Measurements from ENCODE around the gene MREG.

DNA sequence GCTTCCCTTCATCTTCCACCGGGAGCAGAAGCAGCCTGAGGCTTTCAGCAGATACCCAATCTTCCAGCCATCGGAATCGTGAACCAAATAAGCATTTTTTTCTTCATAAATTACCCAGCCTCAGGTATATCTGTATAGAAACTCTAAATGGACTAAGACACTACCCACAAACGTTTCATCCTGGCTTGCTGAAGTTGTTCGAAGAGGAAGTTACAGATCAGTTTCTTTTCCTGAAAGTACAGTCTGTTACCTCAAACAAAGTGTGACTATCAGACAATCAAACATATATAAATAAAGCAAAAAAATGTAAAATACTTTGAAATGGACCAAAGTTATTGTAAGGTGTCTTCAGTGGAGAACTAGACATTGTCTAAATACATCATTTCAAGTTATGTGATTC, 97.9 kb downstream of the MREG start:
- TF ChIP-seq POLR2A (IDR thresholded peaks at IDR 0.05; ENCODE audit: borderline replicate concordance, extremely low read depth, insufficient read depth, insufficient read length) (no peak), EZH2 (IDR thresholded peaks at IDR 0.05) (no peak), SIN3A (IDR thresholded peaks at IDR 0.05; ENCODE audit: low read depth) (no peak), TCF7L2 (IDR thresholded peaks at IDR 0.05; ENCODE audit: borderline replicate concordance, extremely low read depth, insufficient read depth, insufficient read length) (no peak), JUND (IDR thresholded peaks at IDR 0.05) (no peak), POLR2AphosphoS5 (IDR thresholded peaks at IDR 0.05; ENCODE audit: low read depth, low read length) (no peak)
- TF ChIP-seq, protein P1, sequence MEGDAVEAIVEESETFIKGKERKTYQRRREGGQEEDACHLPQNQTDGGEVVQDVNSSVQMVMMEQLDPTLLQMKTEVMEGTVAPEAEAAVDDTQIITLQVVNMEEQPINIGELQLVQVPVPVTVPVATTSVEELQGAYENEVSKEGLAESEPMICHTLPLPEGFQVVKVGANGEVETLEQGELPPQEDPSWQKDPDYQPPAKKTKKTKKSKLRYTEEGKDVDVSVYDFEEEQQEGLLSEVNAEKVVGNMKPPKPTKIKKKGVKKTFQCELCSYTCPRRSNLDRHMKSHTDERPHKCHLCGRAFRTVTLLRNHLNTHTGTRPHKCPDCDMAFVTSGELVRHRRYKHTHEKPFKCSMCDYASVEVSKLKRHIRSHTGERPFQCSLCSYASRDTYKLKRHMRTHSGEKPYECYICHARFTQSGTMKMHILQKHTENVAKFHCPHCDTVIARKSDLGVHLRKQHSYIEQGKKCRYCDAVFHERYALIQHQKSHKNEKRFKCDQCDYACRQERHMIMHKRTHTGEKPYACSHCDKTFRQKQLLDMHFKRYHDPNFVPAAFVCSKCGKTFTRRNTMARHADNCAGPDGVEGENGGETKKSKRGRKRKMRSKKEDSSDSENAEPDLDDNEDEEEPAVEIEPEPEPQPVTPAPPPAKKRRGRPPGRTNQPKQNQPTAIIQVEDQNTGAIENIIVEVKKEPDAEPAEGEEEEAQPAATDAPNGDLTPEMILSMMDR (IDR thresholded peaks at IDR 0.05 in 2 of 3, conservative IDR thresholded peaks at IDR 0.05 in 1 of 3; ENCODE audit: borderline replicate concordance in 1 of 3, insufficient read depth in 1 of 3, low read depth in 2 of 3, low read length in 2 of 3) = no peak
- TF ChIP-seq, protein P2, sequence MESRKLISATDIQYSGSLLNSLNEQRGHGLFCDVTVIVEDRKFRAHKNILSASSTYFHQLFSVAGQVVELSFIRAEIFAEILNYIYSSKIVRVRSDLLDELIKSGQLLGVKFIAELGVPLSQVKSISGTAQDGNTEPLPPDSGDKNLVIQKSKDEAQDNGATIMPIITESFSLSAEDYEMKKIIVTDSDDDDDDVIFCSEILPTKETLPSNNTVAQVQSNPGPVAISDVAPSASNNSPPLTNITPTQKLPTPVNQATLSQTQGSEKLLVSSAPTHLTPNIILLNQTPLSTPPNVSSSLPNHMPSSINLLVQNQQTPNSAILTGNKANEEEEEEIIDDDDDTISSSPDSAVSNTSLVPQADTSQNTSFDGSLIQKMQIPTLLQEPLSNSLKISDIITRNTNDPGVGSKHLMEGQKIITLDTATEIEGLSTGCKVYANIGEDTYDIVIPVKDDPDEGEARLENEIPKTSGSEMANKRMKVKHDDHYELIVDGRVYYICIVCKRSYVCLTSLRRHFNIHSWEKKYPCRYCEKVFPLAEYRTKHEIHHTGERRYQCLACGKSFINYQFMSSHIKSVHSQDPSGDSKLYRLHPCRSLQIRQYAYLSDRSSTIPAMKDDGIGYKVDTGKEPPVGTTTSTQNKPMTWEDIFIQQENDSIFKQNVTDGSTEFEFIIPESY (IDR thresholded peaks at IDR 0.05; ENCODE audit: extremely low read depth, insufficient replicate concordance, low read length) = no peak
- TF ChIP-seq, protein P3, sequence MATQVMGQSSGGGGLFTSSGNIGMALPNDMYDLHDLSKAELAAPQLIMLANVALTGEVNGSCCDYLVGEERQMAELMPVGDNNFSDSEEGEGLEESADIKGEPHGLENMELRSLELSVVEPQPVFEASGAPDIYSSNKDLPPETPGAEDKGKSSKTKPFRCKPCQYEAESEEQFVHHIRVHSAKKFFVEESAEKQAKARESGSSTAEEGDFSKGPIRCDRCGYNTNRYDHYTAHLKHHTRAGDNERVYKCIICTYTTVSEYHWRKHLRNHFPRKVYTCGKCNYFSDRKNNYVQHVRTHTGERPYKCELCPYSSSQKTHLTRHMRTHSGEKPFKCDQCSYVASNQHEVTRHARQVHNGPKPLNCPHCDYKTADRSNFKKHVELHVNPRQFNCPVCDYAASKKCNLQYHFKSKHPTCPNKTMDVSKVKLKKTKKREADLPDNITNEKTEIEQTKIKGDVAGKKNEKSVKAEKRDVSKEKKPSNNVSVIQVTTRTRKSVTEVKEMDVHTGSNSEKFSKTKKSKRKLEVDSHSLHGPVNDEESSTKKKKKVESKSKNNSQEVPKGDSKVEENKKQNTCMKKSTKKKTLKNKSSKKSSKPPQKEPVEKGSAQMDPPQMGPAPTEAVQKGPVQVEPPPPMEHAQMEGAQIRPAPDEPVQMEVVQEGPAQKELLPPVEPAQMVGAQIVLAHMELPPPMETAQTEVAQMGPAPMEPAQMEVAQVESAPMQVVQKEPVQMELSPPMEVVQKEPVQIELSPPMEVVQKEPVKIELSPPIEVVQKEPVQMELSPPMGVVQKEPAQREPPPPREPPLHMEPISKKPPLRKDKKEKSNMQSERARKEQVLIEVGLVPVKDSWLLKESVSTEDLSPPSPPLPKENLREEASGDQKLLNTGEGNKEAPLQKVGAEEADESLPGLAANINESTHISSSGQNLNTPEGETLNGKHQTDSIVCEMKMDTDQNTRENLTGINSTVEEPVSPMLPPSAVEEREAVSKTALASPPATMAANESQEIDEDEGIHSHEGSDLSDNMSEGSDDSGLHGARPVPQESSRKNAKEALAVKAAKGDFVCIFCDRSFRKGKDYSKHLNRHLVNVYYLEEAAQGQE (IDR thresholded peaks at IDR 0.05; ENCODE audit: low read depth) = no peak

Measured in HCT116 (cell line).